Loucy (cell line): ENCODE results near the gene RCE1.
A peak's percentile ranks its signal among the peaks of the same experiment; 100 is the strongest.

Experiments
- H2AFZ ChIP-seq: fragments of 200-600 bp; sonication (generic); 2 replicates; pipeline ENCODE4 v1.6.0; 2016; ENCODE audit warnings: antibody characterized with exemption, mild to moderate bottlenecking, low read length, moderate library complexity
- H3F3A ChIP-seq: fragments of 200-600 bp; 2 replicates; pipeline ENCODE4 v1.6.0; 2016; ENCODE audit warnings: antibody characterized with exemption, low read depth, mild to moderate bottlenecking
- H3K27me3 ChIP-seq: fragments of 200-600 bp; sonication (generic); 2 replicates; pipeline ENCODE4 v1.6.1; 2014; ENCODE audit warnings: low read length, mild to moderate bottlenecking; ENCODE audit not compliant: insufficient read depth, poor library complexity, severe bottlenecking
- H3K36me3 ChIP-seq: fragments of 200-600 bp; sonication (generic); 2 replicates; pipeline ENCODE4 v1.6.1; 2016; ENCODE audit warnings: low read length; ENCODE audit not compliant: insufficient read depth
- H3K4me1 ChIP-seq: fragments of 200-600 bp; sonication (generic); 2 replicates; pipeline ENCODE4 v1.5.1; 2014; ENCODE audit warnings: low read length, mild to moderate bottlenecking; ENCODE audit not compliant: insufficient read depth, poor library complexity, severe bottlenecking
- H3K4me2 ChIP-seq: fragments of 200-600 bp; sonication (generic); 2 replicates; pipeline ENCODE4 v1.6.0; 2014; ENCODE audit warnings: antibody characterized with exemption, low read length, low read depth, mild to moderate bottlenecking; ENCODE audit not compliant: poor library complexity, severe bottlenecking
- H3K4me3 ChIP-seq: fragments of 200-600 bp; sonication (generic); 2 replicates; pipeline ENCODE4 v1.5.1; 2014; ENCODE audit warnings: low read length, mild to moderate bottlenecking, mixed read lengths; ENCODE audit not compliant: poor library complexity, severe bottlenecking
- H3K79me2 ChIP-seq: fragments of 200-600 bp; sonication (generic); 2 replicates; pipeline ENCODE4 v1.6.1; 2014; ENCODE audit warnings: low read length; ENCODE audit not compliant: insufficient read depth
- H3K9ac ChIP-seq: fragments of 200-600 bp; sonication (generic); 2 replicates; pipeline ENCODE4 v1.6.0; 2014; ENCODE audit warnings: mild to moderate bottlenecking, low read depth, low read length, moderate library complexity; ENCODE audit not compliant: poor library complexity, severe bottlenecking
- H3K9me2 ChIP-seq: fragments of 200-600 bp; sonication (generic); replicated peaks from 2 replicates; pipeline ENCODE4 v1.6.1; 2016; ENCODE audit warnings: low read depth, low read length, mixed read lengths
- H3K9me3 ChIP-seq: fragments of 200-600 bp; sonication (generic); 2 replicates; pipeline ENCODE4 v1.6.1; 2014; ENCODE audit warnings: mild to moderate bottlenecking, antibody characterized with exemption, low read length, low read depth; ENCODE audit not compliant: insufficient read depth
- H4K20me1 ChIP-seq: fragments of 200-600 bp; sonication (generic); 2 replicates; pipeline ENCODE4 v1.6.0; 2014; ENCODE audit warnings: antibody characterized with exemption, low read length, mild to moderate bottlenecking; ENCODE audit not compliant: insufficient read depth, poor library complexity, severe bottlenecking
- EZH2phosphoT487 ChIP-seq: fragments of 200-600 bp; IDR thresholded peaks from 2 replicates; pipeline ENCODE4 v1.6.1; 2018; ENCODE audit warnings: antibody characterized with exemption, mild to moderate bottlenecking, moderate library complexity, borderline replicate concordance
- TF ChIP-seq, protein P1 (sequence below): fragments of 200-600 bp; sonication (generic); conservative IDR thresholded peaks from 2 replicates; pipeline ENCODE4 v1.5.1; 2014; ENCODE audit warnings: mild to moderate bottlenecking, antibody characterized with exemption, low read length

Gene RCE1

DNA sequence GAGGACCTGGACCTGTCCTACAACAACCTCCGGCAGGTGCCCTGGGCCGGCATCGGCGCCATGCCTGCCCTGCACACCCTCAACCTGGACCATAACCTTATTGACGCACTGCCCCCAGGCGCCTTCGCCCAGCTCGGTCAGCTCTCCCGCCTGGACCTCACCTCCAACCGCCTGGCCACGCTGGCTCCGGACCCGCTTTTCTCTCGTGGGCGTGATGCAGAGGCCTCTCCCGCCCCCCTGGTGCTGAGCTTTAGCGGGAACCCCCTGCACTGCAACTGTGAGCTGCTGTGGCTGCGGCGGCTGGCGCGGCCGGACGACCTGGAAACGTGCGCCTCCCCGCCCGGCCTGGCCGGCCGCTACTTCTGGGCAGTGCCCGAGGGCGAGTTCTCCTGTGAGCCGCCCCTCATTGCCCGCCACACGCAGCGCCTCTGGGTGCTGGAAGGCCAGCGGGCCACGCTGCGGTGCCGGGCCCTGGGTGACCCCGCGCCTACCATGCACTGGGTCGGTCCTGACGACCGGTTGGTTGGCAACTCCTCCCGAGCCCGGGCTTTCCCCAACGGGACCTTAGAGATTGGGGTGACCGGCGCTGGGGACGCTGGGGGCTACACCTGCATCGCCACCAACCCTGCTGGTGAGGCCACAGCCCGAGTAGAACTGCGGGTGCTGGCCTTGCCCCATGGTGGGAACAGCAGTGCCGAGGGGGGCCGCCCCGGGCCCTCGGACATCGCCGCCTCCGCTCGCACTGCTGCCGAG, 15.1 kb downstream of the RCE1 start:
- Histone ChIP-seq H3F3A (no peaks in the 10 kb centered on the region), H3K4me3 (peak overlapping the region; percentile 88), H3K9me2 (no peaks in the 10 kb centered on the region), H3K9ac (peak overlapping the region; percentile 71), H3K27me3 (no peaks in the 10 kb centered on the region), H3K79me2 (peaks cover 34% of the 10 kb centered on the region), H3K4me2 (peak overlapping the region; percentile 79), H3K4me1 (peaks cover 21% of the 10 kb centered on the region), H2AFZ (no peak overlapping the region), H4K20me1 (peaks cover 9% of the 10 kb centered on the region), H3K9me3 (no peaks in the 10 kb centered on the region), H3K36me3 (no peaks in the 10 kb centered on the region)
- TF ChIP-seq EZH2phosphoT487, result no peak
- TF ChIP-seq, protein P1, sequence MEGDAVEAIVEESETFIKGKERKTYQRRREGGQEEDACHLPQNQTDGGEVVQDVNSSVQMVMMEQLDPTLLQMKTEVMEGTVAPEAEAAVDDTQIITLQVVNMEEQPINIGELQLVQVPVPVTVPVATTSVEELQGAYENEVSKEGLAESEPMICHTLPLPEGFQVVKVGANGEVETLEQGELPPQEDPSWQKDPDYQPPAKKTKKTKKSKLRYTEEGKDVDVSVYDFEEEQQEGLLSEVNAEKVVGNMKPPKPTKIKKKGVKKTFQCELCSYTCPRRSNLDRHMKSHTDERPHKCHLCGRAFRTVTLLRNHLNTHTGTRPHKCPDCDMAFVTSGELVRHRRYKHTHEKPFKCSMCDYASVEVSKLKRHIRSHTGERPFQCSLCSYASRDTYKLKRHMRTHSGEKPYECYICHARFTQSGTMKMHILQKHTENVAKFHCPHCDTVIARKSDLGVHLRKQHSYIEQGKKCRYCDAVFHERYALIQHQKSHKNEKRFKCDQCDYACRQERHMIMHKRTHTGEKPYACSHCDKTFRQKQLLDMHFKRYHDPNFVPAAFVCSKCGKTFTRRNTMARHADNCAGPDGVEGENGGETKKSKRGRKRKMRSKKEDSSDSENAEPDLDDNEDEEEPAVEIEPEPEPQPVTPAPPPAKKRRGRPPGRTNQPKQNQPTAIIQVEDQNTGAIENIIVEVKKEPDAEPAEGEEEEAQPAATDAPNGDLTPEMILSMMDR, result no peak

DNA sequence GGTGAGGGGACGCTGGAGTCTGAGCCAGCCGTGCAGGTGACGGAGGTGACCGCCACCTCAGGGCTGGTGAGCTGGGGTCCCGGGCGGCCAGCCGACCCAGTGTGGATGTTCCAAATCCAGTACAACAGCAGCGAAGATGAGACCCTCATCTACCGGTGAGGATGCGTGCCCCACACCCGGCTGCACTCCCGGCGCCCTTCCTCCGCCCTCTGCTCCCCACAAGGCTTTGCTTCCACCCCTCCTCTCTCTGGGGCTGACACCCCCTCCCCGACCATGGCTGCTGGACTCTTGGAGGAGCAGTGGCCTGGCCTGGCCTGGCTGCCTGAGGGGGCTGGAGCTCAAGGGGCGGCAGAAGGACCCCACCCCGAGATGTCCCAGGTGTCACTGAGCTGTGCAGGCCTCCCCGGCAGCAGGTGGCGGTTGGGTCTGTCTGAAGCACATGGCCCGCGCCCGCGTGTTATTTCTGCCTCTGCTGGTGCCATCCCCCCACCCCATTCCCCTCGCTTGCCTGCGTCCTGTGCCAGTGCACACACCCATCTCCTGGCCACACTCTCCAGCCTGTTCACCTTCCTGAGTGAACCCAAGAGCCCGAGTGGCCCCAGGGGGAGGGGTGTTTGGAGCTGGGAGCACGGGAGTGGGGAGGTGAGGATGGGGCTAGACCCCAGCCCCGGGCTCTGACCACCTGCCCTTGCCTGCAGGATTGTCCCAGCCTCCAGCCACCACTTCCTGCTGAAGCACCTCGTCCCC, 15.9 kb downstream of the RCE1 start:
- Histone ChIP-seq H3K4me1 (peaks cover 21% of the 10 kb centered on the region), H3K4me2 (peak overlapping the region; percentile 24), H3K9me2 (no peaks in the 10 kb centered on the region), H3K27me3 (no peaks in the 10 kb centered on the region), H3K36me3 (no peaks in the 10 kb centered on the region), H3F3A (no peaks in the 10 kb centered on the region), H3K4me3 (no peak overlapping the region), H3K9me3 (no peaks in the 10 kb centered on the region), H2AFZ (no peak overlapping the region), H3K79me2 (peaks cover 34% of the 10 kb centered on the region), H3K9ac (no peak overlapping the region), H4K20me1 (peaks cover 9% of the 10 kb centered on the region)
- TF ChIP-seq, protein P1, result no peak
- TF ChIP-seq EZH2phosphoT487, result no peak

DNA sequence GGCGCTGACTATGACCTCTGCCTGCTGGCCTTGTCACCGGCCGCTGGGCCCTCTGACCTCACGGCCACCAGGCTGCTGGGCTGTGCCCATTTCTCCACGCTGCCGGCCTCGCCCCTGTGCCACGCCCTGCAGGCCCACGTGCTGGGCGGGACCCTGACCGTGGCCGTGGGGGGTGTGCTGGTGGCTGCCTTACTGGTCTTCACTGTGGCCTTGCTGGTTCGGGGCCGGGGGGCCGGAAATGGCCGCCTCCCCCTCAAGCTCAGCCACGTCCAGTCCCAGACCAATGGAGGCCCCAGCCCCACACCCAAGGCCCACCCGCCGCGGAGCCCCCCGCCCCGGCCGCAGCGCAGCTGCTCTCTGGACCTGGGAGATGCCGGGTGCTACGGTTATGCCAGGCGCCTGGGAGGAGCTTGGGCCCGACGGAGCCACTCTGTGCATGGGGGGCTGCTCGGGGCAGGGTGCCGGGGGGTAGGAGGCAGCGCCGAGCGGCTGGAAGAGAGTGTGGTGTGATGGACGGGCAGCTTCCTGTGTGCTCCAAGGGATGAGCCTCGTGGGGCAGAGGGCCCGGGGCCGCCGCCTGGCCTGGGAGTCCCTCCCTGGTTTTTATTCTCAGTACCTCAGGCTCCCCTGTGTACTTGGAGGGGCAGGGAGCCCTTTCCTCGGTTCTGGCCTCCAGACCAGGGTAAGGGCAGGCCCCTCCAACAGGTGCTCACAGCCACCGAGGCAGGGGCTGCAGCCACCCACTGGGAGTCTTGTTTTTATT, 16.6 kb downstream of the RCE1 start:
- no peak overlapping the region for H3K9ac ChIP-seq
- peaks cover 9% of the 10 kb centered on the region for H4K20me1 ChIP-seq
- no peaks in the 10 kb centered on the region for H3F3A ChIP-seq
- H3K27me3 ChIP-seq, result no peaks in the 10 kb centered on the region
- H3K9me2 ChIP-seq, result no peaks in the 10 kb centered on the region
- no peak for TF ChIP-seq EZH2phosphoT487
- TF ChIP-seq, protein P1, result no peak
- no peaks in the 10 kb centered on the region for H3K36me3 ChIP-seq
- H3K4me1 ChIP-seq, result peaks cover 16% of the 10 kb centered on the region
- no peak overlapping the region for H3K4me3 ChIP-seq
- H3K79me2 ChIP-seq, result peaks cover 33% of the 10 kb centered on the region
- no peak overlapping the region for H2AFZ ChIP-seq
- H3K9me3 ChIP-seq, result no peaks in the 10 kb centered on the region
- H3K4me2 ChIP-seq, result peak overlapping the region; percentile 24
